GM21619 (cell line): ENCODE measurements around the gene MORN1.

Experiments used
- ATAC-seq: cut with Tn5 transposase; IDR thresholded peaks from one replicate; pipeline ENCODE4 v1.9.1; 2021; ENCODE audit not compliant: unreplicated experiment

MORN1 gene

DNA sequence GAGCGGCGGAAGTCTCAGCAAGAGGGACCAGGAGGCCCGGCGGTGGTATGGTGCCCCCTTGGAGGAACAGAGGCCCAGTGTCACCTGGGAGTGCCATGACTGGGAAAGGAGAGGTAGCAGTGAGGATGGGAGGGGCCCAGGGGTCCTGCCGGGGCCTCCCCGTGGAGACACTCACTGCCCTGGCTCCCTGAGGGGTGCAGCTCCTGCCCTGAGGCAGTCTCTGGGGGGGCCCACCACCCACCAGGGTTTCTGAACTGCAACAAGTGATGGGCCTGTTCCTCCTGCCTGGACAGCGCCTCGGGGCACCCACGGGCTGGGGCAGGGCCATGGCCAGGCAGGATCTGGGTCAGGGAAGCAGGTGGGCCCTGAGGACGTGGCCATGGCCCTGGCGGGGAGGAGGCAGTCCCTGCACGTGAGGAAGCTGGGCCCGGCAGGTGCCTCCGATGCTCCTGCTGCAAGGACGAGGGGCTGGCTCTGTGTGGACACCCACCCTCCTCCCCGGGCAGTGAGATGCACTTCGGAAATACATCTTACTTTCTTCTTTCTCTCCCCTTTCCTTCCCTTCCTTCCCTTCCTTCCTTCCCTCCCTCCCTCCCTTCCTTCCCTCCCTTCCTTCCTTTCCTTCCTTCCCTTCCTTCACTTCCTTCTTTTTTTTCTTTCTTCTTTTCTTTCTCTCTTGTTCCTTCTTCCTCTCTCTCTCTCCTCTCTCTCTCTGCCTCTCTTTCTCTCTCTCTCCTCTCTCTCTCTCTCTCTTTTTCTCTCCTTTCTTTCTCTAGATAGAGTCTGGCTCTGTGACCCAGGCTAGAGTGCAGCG, 66.6 kb downstream of the MORN1 start:
- ATAC-seq: no peak

DNA sequence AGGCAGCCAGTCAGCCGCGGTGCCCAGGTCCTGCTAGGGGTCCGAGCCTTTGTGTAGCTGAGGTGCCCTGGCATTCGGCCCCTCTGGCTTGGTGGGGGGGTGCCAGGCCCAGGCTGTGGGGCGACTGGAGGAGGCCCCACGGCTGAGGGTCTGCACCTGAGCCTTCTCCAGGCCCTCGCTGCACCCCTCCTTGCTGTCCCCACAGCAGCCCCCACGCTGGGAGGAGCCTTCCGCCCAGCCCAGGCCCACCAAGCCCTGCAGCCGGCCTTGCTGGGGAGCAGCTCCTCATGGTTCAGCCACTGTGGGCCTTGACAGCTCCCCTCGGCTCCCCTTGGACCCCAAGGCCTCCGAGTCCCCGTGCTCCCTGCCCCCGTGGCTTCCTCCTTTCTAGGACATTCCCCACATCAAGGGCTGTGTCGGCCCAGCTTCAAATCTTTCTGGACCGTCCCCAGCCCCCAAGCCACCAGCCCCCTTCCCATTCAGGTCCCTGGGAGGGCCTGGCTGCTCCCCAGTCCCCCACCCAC, 67.8 kb downstream of the MORN1 start:
- ATAC-seq: no peak

DNA sequence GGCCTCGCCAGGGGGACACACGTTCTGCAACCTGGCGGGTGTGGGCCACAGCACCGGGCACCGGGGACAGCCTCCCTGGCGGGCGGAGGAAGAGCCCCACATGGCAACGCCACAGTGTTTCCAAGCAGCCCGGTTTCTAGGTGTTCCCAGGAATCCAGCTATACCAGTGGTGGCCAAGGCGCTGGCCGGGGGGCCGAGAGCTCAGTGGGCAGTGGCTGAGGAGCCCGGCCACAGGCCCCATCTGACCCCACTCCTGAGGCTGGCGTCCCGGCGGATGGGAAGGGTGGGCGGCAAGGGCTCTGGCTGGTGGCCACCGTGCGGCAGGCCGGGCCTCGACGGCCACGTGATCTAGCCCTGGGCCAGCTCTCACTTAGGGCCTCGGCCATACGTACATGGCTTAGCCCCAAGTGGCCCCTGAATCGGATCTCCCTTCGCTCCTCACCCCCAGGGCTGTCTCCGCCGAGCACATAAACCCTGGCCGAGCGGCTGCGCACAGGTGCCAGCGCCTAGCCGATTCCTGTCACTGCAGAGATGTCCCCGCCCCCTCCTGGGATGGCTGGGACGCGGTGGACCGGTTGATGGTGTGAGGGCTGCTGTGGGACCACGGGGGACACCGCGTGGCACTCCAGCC, 68.7 kb downstream of the MORN1 start:
- ATAC-seq: no peak

DNA sequence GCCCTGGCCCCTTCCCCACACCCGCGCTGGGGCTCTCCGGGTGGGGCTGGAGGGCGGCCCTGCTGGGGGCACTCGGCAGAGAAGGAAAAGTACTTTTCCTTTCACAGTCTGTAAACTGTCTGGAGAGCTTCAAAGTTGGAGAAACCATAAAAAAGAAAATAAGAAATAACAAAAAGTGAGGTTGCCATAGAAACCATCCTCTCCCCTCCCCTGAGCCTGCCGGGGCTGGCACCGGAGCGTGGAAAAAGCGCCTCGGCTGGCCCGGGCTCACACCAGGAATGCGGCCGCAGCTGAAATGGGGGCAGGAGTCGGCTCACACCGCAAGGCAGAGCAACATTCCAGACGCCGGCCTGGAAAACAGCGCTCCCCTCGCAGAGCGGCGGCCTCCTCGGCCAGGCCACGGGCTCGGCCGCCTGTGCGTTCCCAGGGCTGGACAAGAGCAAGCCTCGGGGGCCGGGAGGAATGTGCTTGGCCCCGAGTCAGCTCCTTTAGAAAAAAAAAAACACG, 69.2 kb downstream of the MORN1 start:
- no peak for ATAC-seq

DNA sequence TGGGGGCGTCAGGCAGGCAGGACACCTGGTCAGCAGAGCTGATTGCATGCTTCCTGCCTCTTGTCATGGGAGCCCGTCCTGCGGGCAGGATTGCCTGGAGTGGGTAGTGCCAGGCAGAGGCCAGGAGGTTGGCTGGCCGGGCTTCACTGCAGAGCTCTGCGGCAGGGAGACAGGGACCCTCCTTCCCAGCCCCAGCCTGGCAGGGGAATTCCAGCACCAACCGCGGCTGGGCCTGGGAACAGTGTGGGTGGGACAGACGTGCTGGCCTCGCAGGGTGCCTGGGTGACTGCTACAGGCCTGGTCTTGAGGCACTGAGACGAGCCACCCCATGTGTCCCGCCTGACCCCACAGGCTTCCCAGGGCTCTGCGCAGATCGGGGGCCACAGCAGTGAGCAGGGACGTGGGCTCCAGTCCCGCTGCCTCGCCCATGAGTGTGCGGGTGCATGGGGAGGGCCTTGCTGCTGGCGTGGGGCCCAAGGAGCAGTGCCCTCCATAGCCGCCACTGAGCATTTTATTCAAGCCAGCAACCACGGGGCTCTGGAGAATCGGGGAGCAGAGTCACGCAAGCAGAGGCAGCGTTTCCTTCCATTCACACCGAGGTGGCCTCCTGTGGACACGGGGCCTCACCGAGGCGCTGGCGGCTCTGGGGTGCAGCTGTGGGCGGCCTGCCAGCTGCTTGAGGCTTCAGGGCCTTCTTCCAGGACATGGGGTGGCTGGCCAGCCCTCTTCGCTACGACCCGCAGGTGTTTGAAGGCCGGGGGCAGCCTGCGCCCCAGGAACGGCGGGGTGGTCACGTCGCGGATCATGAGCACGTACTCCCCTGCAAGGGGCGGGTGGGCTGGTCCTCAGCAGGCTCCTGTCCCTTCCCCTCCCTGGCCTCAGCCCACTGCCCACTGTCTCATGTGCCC, 70.3 kb downstream of the MORN1 start:
- ATAC-seq: no peak

DNA sequence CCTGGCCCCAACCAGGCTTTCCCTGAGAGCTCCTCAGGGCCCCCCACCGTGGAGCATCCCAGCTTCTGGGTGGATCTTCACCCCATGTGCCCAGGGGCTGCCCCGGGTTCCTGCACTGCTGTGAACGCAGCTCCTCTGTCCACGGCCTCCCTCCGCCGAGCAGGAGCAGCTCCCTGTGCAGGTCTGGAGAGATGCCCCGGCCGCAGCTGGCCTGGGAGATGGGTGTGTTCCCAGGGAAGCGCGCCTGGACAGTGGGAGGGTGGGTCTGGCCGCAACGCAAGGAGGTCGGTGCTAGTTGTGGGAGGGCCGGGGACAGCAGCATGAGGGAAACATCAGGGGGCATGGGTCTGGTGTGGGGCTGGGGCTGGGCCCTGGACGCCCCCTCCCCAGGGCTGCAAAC, 71.3 kb downstream of the MORN1 start:
- ATAC-seq: no peak

DNA sequence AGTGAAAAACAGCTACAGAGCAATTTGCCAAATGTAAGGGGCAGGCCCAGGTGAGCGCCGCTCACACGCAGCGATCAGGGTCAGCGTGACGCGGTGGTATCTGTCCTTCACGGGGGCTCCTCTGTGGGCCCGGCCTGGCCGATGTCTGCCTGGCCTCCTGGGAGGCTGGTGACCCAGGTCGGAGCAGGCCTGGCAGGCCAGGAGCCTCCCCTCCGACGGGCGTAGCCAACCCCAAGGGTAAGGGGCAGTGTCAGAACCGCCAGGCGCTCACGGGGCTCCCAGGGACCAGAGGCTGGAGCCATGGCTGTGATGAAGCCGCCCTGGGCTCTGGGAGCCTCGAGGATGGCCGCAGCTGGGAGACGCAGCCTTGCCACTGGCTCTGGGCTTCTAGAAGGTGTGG, 72.1 kb downstream of the MORN1 start:
- no peak for ATAC-seq

DNA sequence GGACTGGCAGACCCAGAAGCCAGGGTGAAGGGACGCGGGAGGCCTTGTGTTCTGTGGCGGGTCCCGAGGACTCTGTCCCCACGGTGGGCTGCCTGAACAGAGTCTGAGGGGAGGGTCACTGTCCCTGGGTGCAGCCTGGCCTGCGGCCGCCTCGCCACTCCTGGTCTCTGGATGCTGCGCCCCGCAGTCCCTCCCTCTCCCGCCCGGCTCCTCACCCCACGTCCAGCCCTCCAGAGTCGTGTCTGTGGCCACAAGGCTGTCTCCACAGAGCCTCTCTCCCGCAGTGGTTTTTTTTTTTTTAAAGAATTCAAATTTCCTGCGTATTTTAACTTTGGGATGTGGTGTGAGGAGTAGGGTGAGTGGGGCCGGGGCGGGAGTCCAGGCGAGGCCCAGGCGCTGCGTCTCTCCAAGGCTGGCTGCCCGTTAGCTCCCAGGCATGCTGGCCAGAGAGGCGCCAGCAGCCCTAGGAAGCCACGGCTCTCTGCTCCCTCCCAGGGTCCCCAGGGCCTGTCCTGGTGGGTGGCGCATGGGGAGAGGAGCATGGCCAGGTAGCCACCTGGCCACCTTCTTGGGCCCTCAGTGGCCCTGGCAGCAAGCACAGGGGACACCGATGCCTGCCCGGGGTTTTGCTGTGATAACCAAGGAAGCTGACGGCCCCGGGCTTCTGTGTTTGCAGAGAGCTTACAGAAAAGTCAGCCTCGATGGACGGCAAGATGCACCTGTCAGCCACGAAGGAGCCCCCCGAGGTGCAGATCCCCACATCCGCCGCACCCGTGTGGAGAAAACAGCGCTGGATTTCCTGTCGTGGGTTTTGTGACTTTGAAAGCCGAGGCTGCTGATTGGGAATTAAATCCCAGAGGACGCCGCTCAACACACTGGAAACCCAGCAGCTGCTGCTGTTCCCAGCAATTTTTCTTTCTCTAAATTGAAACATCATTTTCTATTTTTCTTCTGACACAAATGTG, 72.8 kb downstream of the MORN1 start:
- no peak for ATAC-seq

DNA sequence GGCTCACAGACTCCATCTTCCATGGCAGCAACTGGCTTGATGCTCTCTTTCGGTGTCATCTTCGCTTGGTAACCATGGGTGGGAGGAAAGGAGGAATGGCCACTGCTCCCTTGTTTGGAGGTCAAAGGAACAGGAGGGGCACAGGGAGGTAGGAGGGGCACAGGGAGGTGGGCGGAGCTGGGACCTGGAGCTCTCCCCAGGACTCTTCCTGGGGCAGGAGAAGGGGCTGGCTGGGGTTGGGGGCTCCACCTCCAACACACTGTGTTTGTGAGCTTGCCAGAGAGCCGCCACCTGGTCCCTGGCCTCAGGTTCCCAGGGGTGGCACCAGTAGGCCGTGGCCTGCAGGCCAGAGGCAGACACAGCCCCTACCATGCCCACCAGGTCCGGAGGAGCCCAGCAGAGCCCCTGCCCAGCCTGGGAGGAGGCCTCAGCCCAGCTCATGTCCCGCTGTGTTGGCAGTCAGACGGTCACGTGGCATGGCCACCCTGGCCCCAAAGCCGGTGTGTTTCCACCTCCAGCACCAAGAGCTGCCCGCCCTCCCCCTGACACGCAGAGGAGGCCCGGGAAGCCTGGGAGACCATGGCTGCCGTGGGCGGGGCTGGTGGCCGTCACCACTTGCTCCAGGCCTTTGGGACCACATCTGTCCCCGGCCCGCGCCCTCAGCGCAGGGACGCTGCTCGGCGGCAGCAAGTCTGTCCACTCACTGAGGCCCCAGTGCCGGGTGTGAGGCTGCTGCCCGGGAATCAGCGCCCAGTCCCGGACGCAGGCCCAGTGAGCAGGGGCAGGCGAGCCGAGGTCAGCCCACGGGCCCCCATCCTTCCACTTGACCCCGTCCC, 73.9 kb downstream of the MORN1 start:
- no peak for ATAC-seq

DNA sequence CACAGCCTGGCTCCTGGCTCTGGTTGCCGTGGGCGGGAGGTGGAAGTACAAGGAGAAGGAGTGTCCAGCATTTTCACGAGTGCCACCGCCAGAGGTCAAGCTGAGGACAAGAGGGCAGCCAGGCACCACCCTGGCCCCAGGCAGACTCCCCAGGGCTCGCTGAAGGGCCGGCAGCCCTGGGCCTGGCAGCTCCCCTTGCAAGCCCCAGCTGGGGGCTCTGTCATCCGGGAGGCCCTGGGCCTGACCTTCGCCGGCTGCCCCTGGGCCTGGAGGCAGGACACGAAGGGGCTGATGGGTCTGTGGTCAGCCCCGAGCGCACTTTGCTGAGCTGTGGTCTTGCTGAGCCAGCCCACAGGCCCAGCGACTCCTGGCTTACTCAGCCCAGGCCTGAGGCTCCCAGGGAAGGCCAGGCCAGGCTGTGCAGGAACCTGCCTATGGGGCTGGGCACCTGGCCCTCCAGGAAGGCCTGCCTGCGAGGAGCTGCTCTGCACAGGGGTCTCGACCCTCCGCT, 74.8 kb downstream of the MORN1 start:
- no peak for ATAC-seq

DNA sequence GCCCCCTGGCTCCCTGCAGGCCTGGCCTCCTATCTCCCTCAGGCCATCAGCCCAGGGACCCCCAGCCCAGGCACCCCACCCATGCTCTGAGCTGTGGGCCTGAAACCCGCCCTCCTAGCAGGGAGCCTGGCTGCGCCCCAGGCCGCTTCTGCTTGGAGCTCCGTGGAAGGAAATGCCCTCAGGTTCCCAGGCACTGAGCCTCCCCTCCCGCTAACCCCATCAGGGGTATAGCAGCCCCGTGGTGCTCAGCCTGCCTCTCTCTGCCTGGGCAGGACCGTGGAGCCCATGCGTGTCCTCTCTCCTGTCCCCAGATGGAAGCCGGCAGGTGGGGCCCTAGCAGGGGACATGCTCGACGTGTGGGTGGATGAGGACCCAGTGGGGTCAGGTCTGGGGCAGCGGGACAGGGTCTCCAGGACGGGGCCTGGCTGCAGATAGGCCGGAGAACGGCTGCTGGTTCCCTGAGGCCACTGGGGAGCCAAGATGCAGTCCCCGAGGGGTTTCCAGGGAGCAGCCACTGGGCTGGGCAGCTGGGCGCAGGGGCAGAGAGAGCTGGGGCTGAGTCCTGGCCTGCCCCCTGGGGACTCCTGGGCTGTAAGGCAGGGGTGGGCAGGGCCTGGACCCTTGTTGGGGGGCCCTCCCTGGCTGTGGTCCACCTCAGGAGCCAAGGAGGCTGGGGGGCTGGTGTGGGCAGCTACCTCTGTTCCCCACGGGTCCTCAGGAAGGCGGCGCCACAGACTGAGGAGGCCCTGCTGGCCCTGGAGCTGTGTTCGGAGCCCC, 75.5 kb downstream of the MORN1 start:
- ATAC-seq: no peak

DNA sequence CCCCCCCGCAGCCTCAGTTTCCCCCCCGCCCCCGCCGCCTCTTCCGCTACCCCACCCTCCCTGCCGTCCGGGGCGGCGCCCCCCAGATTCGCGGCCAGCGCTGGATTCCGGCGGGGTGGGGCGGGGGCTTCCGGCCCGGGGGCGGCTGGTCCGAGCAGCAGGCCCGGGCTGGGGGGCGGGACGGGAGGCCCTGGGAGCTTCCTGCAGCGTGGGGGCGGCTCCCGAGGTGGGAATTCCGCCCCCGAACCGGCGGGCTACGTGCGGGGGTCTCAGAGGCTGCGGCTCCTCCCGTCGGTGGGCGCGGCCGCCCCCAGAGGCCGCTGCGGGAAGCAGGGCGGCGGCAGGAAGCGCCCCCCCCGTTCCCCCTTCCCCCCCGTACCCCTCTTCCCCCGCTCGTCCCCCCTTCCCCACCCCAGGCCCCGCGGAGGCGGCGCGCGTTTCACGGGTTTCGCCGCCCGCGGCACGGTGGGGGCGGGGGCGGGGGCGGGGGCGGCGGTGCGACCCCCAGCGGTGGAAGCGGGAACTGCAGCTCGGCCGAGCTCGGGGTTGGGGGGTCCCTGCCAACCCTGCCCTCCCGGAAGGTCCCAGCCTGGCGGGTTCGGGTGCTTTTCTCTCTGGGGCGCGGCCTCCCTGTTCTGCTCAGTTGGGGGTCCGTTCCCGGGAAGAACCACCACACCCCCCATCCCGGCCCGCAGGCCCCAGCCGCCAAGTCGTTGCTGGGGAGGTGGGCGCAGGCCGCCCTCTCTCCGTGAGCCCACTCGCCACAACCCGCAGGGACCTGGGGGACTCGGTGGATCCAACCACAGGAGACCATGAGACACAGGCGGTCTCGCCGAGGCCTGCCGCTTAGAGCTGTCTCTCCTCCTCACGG, 76.3 kb downstream of the MORN1 start:
- no peak for ATAC-seq

DNA sequence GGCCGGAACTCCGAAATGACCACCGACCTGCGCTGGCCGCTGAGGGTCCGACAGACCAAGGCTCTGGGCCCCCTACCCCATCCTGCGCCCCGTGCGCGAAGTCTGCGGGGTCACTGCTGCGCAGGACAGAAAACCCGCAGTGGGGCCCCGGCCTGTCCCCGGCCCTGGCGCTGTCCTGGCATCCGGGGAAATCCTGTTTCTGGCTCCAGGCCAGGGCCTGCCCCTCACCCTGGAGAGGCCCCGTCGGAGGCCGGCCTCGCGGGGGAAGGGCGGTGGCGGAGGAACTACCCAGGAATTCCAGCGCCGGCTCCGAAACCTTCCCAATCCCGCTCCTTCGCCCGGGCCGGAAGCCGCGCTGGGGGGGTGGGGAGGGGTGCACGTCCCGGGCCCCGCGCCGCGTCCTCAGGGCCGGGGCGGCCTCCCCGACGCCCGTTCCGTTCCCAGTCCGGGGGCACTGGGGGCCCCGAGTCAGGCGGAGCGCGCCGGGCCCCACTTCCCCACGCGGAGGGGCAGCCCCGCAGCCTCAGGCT, 77.0 kb downstream of the MORN1 start:
- no peak for ATAC-seq

DNA sequence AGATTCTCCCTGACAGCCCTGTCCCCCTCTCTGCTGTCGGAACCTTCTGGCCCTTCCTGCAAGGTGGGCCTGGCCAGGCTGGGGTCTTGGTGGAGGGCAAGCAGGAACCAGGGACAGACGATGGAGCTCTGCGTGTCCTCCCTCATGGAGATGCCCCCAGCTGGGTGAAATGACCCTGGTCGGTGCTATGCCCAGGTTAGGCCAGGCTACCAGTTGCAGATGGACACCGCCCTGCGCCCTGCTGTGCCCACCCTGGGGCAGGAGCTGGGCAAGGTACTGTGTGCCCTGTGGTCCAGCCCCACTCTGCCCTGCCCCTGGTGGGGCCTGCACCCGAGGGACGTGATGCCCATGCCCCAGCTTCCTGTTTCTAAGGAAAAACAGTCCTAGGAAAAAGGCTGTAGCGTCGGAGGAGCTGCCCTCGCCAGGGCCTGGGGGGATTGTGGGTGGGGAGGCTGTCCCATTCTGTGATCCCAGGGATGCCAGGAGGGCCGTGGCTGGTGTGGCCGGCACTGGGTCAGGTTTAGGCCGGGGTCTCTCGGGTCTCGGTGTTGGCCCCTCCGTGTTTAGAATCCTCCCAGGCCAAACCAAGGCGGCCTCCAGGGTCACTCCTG, 77.6 kb downstream of the MORN1 start:
- ATAC-seq: no peak

DNA sequence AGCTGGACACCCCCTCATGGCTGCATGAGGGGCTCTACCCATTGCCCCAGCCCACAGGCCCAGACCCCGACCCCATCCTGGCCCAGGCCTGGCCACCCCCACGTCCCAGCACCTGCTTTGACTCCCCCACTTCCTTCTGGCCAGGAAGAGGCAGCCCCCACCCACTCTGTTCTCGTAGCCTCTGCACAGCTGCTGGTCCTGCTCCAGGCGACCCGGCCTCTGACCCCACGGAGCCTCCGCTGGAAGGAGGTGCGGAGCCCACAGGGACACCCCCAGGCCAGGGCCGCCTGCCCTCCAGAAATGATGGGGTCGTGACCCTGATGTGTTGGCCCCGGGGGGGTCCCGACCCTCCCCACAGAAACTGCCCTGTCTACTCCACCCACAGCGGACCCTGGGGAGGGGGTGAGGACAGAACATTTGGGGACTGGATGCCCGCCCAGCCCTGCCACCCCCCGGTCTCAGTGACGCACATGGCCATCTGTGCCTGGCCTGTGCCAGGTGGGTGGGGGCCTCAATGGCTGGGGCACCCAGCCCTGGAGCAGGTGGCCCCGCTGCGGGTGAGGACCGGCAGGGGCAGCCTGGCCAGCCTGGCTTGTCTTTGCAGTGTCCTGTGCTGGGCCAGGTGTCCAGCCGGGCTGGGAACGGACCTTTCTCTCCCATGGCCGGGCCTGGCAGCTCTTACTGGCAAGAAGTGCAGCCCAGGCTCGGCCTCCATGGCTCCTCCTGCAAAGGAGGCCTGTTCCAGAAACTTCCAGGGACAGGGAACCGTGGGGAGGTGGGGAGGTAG, 78.6 kb downstream of the MORN1 start:
- ATAC-seq: no peak

DNA sequence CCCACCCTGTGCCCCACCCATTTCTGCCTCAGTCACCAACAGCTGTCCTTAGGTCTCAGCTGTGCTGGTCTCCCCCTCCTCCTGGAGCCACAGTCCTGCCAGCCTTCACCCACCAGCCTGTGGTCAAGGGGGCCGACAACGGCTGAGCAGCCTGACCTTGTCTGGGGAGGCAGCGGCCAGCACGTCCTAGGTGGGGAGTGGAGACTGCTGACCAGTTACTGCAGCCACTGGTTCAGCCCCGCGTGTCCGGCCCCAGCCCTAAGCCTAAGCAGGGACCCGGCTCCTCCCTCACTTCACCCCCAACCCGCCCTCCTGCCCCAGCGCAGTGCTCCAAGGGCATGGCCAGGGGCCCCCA, 79.2 kb downstream of the MORN1 start:
- ATAC-seq: no peak
